GM18517 (cell line): ENCODE results near the gene CDH16.
"Not testable (repeated sequence)": the region's sequence is repeated elsewhere in the genome, so short reads cannot be mapped to it uniquely, and the experiment has no call there.

Experiments
- ATAC-seq: cut with Tn5 transposase; IDR thresholded peaks from one replicate; pipeline ENCODE4 v1.9.1; 2021; ENCODE audit warnings: mild to moderate bottlenecking, moderate library complexity; ENCODE audit not compliant: unreplicated experiment

The CDH16 gene

GRCh38 chr16:66874079-66874775, 44.5 kb downstream of the CDH16 start:
- no peak for ATAC-seq

DNA sequence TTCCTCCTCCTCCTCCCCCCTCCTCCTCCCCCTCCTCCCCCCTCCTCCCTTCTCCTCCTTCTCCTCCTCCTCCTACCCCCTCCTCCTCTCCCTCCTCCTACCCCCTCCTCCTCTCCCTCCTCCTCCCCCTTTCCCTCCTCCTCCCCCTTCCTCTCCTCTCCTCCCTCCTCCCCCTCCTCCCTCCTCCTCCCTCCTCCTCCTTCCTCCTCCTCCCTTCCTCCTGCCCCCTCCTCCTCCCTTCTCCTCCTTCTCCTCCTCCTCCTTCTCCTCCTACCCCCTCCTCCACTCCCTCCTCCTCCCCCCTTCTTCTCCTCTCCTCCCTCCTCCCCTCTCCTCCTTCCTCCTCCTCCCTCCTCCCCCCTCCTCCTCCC, 45.0 kb downstream of the CDH16 start:
- ATAC-seq = no peak

GRCh38 chr16:66872943-66873684, 45.6 kb downstream of the CDH16 start:
- ATAC-seq = peak; percentile 85

DNA sequence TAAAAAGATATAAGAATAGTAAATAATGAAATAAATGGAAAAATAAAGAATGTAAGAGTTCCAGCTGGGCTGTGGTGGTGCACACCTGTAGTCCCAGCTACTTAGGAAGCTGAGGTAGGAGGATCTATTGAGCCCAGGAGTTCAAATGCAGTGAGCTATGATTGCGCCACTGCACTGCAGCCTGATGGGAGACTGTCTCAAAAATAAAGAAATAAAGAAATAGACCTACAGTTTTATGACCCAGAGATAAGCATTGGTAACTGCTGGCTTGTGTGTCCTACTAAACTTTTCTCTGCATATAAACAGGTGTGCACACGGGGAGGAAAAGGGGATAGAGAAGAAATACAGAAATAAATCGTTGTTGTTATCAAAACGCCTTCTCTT, 46.1 kb downstream of the CDH16 start:
- no peak for ATAC-seq

DNA sequence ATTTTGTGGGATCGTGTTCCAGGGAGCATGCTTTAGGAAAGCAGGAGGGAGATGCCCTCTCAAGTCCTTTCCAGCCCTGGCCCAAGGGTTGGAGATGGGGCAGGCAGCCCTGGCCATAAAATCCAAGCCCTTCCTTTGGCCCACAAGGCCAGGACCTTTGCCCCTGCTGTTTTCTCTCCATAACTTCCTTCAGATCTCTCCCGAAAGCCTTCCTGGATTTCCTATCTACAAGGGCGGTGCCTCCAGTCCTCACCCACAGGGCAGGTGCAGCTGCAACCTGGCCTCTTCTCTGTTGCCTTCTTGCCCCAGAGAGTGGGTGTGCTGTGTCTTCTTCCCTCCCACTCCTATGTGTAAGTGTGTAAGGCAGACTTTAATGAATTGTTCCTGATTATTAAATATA, 46.8 kb downstream of the CDH16 start:
- no peak for ATAC-seq

GRCh38 chr16:66871363-66871762, 47.3 kb downstream of the CDH16 start:
- ATAC-seq = not testable (repeated sequence)

DNA sequence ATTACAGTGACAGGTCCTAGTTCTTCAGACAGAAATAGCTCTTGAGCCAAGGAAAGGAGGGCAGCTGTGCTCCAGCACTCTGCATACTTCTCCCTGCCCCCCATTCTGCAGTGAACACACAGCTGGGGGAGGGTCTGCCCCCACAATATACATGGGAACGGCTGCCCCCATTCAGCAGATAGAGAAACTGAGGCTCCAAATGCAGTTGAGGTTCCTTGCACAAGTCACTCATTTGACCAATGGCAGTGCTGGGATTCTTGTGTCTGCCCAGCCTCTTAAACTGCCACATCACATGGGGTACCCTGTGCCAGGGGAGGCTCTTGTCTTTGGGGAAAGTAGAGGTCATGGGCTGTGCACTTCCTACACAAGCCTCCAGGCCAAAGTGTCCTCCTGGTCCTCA, 49.3 kb downstream of the CDH16 start:
- ATAC-seq = no peak

DNA sequence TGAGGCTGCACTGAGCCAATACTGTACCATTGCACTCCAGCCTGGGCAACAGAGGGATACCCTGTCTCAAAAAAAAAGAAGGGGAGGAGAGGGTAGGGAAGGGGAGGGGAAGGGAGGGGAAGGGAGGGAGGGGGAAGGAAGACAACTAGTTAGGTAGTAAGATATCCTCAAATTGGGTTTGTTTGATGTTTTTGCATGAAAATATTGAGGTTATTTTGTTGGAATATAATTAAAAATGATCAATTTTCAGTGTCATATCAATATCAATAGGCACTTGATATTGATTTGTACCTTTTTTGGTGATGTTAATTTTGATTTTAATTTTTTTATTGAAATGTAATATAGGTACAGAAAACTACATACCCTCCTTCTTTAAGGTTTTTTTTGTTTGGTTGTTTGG, 55.0 kb downstream of the CDH16 start:
- no peak for ATAC-seq

DNA sequence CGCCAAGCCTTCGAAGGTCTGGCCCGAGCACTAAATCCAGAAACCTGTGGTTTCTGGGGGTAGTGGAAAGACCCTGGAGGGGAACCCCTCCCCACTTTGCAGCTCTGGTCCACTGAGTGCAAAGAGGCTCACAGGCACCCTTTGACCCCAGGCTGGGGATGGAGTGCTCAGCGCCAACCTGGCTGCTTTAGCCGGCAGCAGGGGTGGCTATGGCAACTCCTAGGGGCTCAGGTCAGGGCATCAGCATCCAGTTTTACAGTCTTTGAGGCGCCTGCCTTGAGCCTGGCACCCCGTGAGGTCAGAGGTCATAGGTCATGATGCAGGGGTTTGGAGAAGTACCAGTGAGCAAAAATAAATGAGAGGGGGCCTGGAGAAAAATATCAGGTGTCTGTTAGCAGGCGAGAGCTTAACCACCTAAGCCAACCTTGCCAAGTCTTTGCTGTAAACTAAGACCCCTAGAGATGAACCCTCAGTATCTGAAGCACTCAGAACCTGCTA, 56.6 kb downstream of the CDH16 start:
- no peak for ATAC-seq

GRCh38 chr16:66859397-66860068, 59.2 kb downstream of the CDH16 start:
- no peak for ATAC-seq

DNA sequence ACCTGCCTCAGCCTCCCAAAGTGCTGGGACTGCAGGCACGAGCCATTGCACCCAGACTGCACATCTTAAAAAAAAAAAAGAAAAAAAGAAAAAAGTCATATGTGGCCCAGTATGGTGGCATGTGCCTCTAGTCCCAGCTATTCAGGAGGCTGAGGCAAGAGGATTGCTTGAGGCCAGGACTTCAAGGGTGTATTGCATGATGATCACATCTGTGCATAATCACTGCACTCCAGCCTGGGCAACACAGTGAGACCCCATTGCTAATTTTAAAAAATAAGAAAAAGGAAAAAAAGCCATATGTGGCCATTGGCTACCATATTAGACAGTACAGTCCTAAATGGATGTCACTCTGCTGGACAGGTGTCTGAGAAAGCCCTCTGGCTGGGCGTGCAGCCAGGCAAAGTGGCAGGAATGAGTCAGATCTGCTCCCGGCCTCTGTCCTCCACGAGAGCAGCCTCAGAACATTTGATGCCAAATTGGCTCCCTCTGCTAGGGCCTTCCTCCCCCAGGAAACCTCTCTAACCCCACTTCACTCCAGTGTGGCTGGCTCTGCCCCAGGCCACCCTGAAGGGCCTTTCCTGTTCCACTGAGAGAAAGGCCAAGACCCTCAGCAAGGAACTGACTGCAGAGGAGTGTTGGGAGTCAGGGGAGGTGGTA, 59.8 kb downstream of the CDH16 start:
- ATAC-seq = no peak
